ENCODE data around the gene SLC38A5. TPM values are rescaled to one million over a fixed set of nuclear protein-coding genes. Genes with fewer than 3 reads are reported as not detected.
A peak's percentile ranks its signal among the peaks of the same experiment; 100 is the strongest.

Gene SLC38A5
- total and polyA plus RNA-seq, 2 of the 13 experiments (the other 11 are each of a cell fraction or from before 2014, with no cell fraction given): 46.1 to 73.4 TPM

GRCh38 chrX:48460606-48461005 lies 9.5 kb downstream of the SLC38A5 start:
- in situ Hi-C loops (cut with HindIII; ENCODE audit: extremely low pct_ligation_motif_present, low pct_unique_long_range_greater_than_20kb): no loop called here
- H3K27ac ChIP-seq (ENCODE audit: extremely low read length, insufficient read depth, low read length): no peak overlapping the region
- intact Hi-C loops (cut with micrococcal nuclease; ENCODE audit: unreplicated experiment): no loop called here
- H3K4me1 ChIP-seq (ENCODE audit: insufficient read depth, low read length): peaks cover 17% of the 10 kb centered on the region
- H2AFZ ChIP-seq (ENCODE audit: low read length): no peak overlapping the region
- H3K4me2 ChIP-seq (ENCODE audit: low read depth, low read length): no peak overlapping the region
- DNase-seq (ENCODE audit: low spot score): no peak
- FAIRE-seq: no peak
- H3K27me3 ChIP-seq (ENCODE audit: control insufficient read depth in 1 of 2, insufficient read depth in 2 of 2, low read length in 2 of 2): no peaks in the 10 kb centered on the region
- no peak for TF ChIP-seq ZNF572 (CRISPR knock-in tag; IDR thresholded peaks at IDR 0.05)
- TF ChIP-seq RBFOX2 (IDR thresholded peaks at IDR 0.05; ENCODE audit: low read depth, low read length): 0 out of 2 replicates have a peak, but pooled peaks have one; percentile 14
- no peak for ATAC-seq
- peaks cover 1 to 13% of the 10 kb centered on the region in 2 experiments; a peak in 3 of 5 replicates for H3K36me3 ChIP-seq (replicated peaks in 1 of 2; ENCODE audit: control insufficient read depth in 1 of 2, insufficient read depth in 2 of 2, low read length in 2 of 2)
- H4K20me1 ChIP-seq (ENCODE audit: insufficient read depth, low read length): peaks cover 2% of the 10 kb centered on the region; the same call in 1 of the 2 replicates
- BruUV-seq (replicated peaks): no TSS peak
- ChIA-PET CTCF (ENCODE audit: low intra/inter-chr PET ratio, low total read pairs) (no interaction called here), POLR2A (interaction anchor here (1.4 kb wide), 1 partner anchor 10 kb away, joined by 3 read pairs; the partner anchor contains the start of gene SLC38A5)
- no peaks in the 10 kb centered on the region for H3K9me3 ChIP-seq (ENCODE audit: low read length)
- 95% methylated on average over 7 of the region's 11 CpGs for WGBS (ENCODE audit: low lambda C conversion rate)
- no peaks in the 10 kb centered on the region for H3K79me2 ChIP-seq (ENCODE audit: insufficient read depth, low read length)
- H3K4me3 ChIP-seq (replicated peaks in 1 of 3; ENCODE audit: insufficient read depth in 1 of 3, low read depth in 2 of 3, low read length in 3 of 3): no peak overlapping the region
- H3K9ac ChIP-seq (ENCODE audit: insufficient read depth, low read depth, low read length): no peak overlapping the region

DNA sequence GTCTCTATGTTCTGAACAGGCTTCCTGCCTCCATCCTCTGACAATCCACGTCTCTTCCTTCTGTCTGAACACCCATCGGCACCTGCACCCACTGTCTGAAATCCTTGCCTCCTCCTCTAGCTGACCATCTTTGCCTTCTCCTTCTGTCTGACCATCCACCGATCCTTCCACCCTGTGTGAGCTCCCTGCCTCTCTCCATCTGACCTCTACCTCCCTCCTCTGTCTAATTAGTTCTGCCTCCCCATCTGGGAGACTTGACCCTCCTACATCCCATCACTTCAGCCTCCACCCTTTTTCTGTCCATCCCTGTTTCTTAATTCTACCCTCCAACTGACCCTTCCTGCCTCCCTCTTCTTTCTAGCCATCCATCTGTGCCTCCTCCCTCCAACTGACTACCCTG lies 10.0 kb downstream of the SLC38A5 start:
- POLR2A ChIA-PET: interaction anchor here (1.1 kb wide), 1 partner anchor 11 kb away, joined by 3 read pairs; no protein-coding TSS in a partner anchor

More for the DNA sequence above, 10.0 kb downstream of the SLC38A5 start:
- Histone ChIP-seq H3K4me3 (replicated peaks in 1 of 3; ENCODE audit: insufficient read depth in 1 of 3, low read depth in 2 of 3, low read length in 3 of 3) (no peak overlapping the region), H3K79me2 (ENCODE audit: insufficient read depth, low read length) (no peaks in the 10 kb centered on the region), H3K27me3 (ENCODE audit: control insufficient read depth in 1 of 2, insufficient read depth in 2 of 2, low read length in 2 of 2) (no peaks in the 10 kb centered on the region), H4K20me1 (ENCODE audit: insufficient read depth, low read length) (peaks cover 2% of the 10 kb centered on the region; the same call in 1 of the 2 replicates), H3K27ac (ENCODE audit: extremely low read length, insufficient read depth, low read length) (no peak overlapping the region), H3K4me2 (ENCODE audit: low read depth, low read length) (no peak overlapping the region), H3K36me3 (replicated peaks in 1 of 2; ENCODE audit: control insufficient read depth in 1 of 2, insufficient read depth in 2 of 2, low read length in 2 of 2) (peaks cover 1 to 13% of the 10 kb centered on the region in 2 experiments; a peak in 3 of 5 replicates), H2AFZ (ENCODE audit: low read length) (no peak overlapping the region), H3K4me1 (ENCODE audit: insufficient read depth, low read length) (peaks cover 11% of the 10 kb centered on the region), H3K9me3 (ENCODE audit: low read length) (no peaks in the 10 kb centered on the region), H3K9ac (ENCODE audit: insufficient read depth, low read depth, low read length) (no peak overlapping the region)
- ATAC-seq: no peak
- intact Hi-C loops (cut with micrococcal nuclease; ENCODE audit: unreplicated experiment) (no loop called here), in situ Hi-C loops (cut with HindIII; ENCODE audit: extremely low pct_ligation_motif_present, low pct_unique_long_range_greater_than_20kb) (no loop called here)
- no peak for TF ChIP-seq GABPB1 (CRISPR knock-in tag; IDR thresholded peaks at IDR 0.05)
- CTCF ChIA-PET (ENCODE audit: low intra/inter-chr PET ratio, low total read pairs): no interaction called here
- no TSS peak for BruUV-seq (replicated peaks)
- no peak for FAIRE-seq
- WGBS (ENCODE audit: low lambda C conversion rate): 100% methylated on average over 3 of the region's 3 CpGs
- no peak for DNase-seq (ENCODE audit: low spot score)

Measured in HepG2 (cell line).